HCT116 (cell line): ENCODE results near the gene SPPL2B. TPM values are rescaled to one million over a fixed set of nuclear protein-coding genes. Genes with fewer than 3 reads are reported as not detected.

Experiments used
- ATAC-seq: fragments of 200-7000 bp; cut with Tn5 transposase; 2 replicates; pipeline ENCODE4 v1.9.1; 2020; ENCODE audit warnings: mild to moderate bottlenecking, moderate library complexity
- BruUV-seq: library from RNA; stranded (reverse); fragments of 400-500 nt; replicated peaks from 2 replicates; lab custom pipeline; 2021; lab: Mats Ljungman, UMichigan
- CTCF ChIA-PET: fragments of 300-600 bp; sonication (Branson Sonifier 250); formaldehyde crosslinking; loops from one replicate; lab custom pipeline; 2021; ENCODE audit warnings: antibody characterized with exemption; lab: Charles Lee
- POLR2A ChIA-PET: fragments of 300-600, 350-600 bp; sonication (Branson Sonifier 250); formaldehyde crosslinking; loops from one replicate; lab custom pipeline; 2021; ENCODE audit warnings: antibody characterized with exemption; lab: Charles Lee
- RAD21 ChIA-PET, 2 experiments: fragments of 300-600 bp; sonication (Branson Sonifier 250); formaldehyde crosslinking; loops; one replicate each; lab custom pipeline; 2023; ENCODE audit warnings: low total read pairs in 2 of 2; ENCODE audit not compliant: uncharacterized antibody in 2 of 2, unreplicated experiment in 2 of 2, low non-redundant PET in 1 of 2; lab: Charles Lee
- DNase-seq: peaks from one replicate; pipeline ENCODE4 v3.0.0-alpha.2; 2010; ENCODE audit warnings: low read depth, low spot score
- H2AFZ ChIP-seq: fragments of 200-600 bp; shearing (Covaris generic), sonication (generic); 2 replicates; pipeline ENCODE4 v1.6.1; 2017; ENCODE audit warnings: low read depth, mixed run types, mixed read lengths, antibody characterized with exemption, low read length; ENCODE audit not compliant: poor library complexity, severe bottlenecking
- H3K27ac ChIP-seq: 2 replicates; pipeline ENCODE4 v1.5.1; 2012; ENCODE audit warnings: low read depth, low read length
- H3K27me3 ChIP-seq: fragments of 200-600 bp; sonication (generic); 2 replicates; pipeline ENCODE4 v1.6.1; 2016; ENCODE audit warnings: mixed run types, low read length, mixed read lengths; ENCODE audit not compliant: insufficient read depth
- H3K36me3 ChIP-seq, 2 experiments: fragments of 200-500 bp in 1 of 2; fragments of 200-600 bp in 1 of 2; sonication (Bioruptor generic) in 1 of 2; sonication (generic) in 1 of 2; 2 replicates each; pipeline versions ENCODE4 v1.5.1 to v1.6.1; 2014 to 2016; ENCODE audit warnings: low read length in 2 of 2, inconsistent platforms in 1 of 2, mixed read lengths in 1 of 2, mixed run types in 1 of 2; ENCODE audit not compliant: insufficient read depth in 2 of 2, control insufficient read depth in 1 of 2
- H3K4me1 ChIP-seq, 2 experiments: fragments of 200-600 bp in 1 of 2; sonication (generic) in 1 of 2; 2 replicates each; pipeline versions ENCODE4 v1.5.1 to v1.6.1; 2012 to 2017; ENCODE audit warnings: low read length in 2 of 2, inconsistent platforms in 1 of 2, mild to moderate bottlenecking in 1 of 2, mixed read lengths in 1 of 2, mixed run types in 1 of 2, moderate library complexity in 1 of 2; ENCODE audit not compliant: insufficient read depth in 2 of 2, control insufficient read depth in 1 of 2
- H3K4me2 ChIP-seq: fragments of 200-600 bp; sonication (generic); 2 replicates; pipeline ENCODE4 v1.6.1; 2017; ENCODE audit warnings: mixed run types, low read length, mixed read lengths
- H3K4me3 ChIP-seq, 2 experiments: fragments of 200-600 bp in 1 of 2; sonication (generic) in 1 of 2; replicated peaks in 1 of 2; 2 replicates each; pipeline ENCODE4 v1.5.1; 2011 to 2016; ENCODE audit warnings: low read length in 2 of 2, control low read depth in 1 of 2, low read depth in 1 of 2, mild to moderate bottlenecking in 1 of 2, mixed read lengths in 1 of 2, mixed run types in 1 of 2
- H3K79me2 ChIP-seq: fragments of 200-600 bp; sonication (generic); 2 replicates; pipeline ENCODE4 v1.6.1; 2017; ENCODE audit warnings: mild to moderate bottlenecking, mixed run types, low read length, moderate library complexity, mixed read lengths; ENCODE audit not compliant: insufficient read depth
- H3K9ac ChIP-seq: fragments of 200-600 bp; sonication (generic); 2 replicates; pipeline ENCODE4 v1.6.1; 2016; ENCODE audit warnings: low read length, mixed read lengths
- H3K9me2 ChIP-seq: fragments of 200-600 bp; sonication (generic), shearing (Covaris generic); 2 replicates; pipeline ENCODE4 v1.6.1; 2017; ENCODE audit warnings: mixed run types, mild to moderate bottlenecking, moderate library complexity; ENCODE audit not compliant: insufficient read depth
- H3K9me3 ChIP-seq, 2 experiments: fragments of 200-500 bp in 1 of 2; fragments of 200-600 bp in 1 of 2; sonication (Bioruptor generic) in 1 of 2; sonication (generic) in 1 of 2; 2 replicates each; pipeline ENCODE4 v1.6.1; 2014 to 2017; ENCODE audit warnings: low read length in 2 of 2, mixed read lengths in 2 of 2, inconsistent platforms in 1 of 2, low read depth in 1 of 2, mild to moderate bottlenecking in 1 of 2, mixed run types in 1 of 2, moderate library complexity in 1 of 2; ENCODE audit not compliant: control insufficient read depth in 1 of 2, insufficient read depth in 1 of 2
- H4K20me1 ChIP-seq: fragments of 200-600 bp; sonication (generic), shearing (Covaris generic); 2 replicates; pipeline ENCODE4 v1.6.1; 2017; ENCODE audit warnings: mixed run types, mild to moderate bottlenecking, moderate library complexity; ENCODE audit not compliant: insufficient read depth
- EGR1 ChIP-seq: IDR thresholded peaks from 2 replicates; pipeline ENCODE4 v1.6.1; 2012; ENCODE audit warnings: low read depth
- ELF1 ChIP-seq: IDR thresholded peaks from 2 replicates; pipeline ENCODE4 v1.6.1; 2012; ENCODE audit warnings: low read depth, borderline replicate concordance
- EZH2 ChIP-seq: fragments of 200-600 bp; sonication (generic); IDR thresholded peaks from 2 replicates; pipeline ENCODE4 v1.6.1; 2017; ENCODE audit warnings: antibody characterized with exemption, mixed run types
- FOSL1 ChIP-seq: IDR thresholded peaks from 2 replicates; pipeline ENCODE4 v1.6.1; 2012; ENCODE audit warnings: low read depth
- RAD21 ChIP-seq: IDR thresholded peaks from 2 replicates; pipeline ENCODE4 v1.6.1; 2012; ENCODE audit warnings: low read depth, mild to moderate bottlenecking
- SP1 ChIP-seq: IDR thresholded peaks from 2 replicates; pipeline ENCODE4 v1.6.1; 2012; ENCODE audit warnings: low read depth
- SRF ChIP-seq: IDR thresholded peaks from 2 replicates; pipeline ENCODE4 v1.6.1; 2012; ENCODE audit warnings: low read depth
- TCF7L2 ChIP-seq: IDR thresholded peaks from 2 replicates; pipeline ENCODE4 v1.7.0; 2011; ENCODE audit warnings: borderline replicate concordance, inconsistent platforms; ENCODE audit not compliant: insufficient read depth, insufficient read length; ENCODE audit errors: extremely low read depth
- YY1 ChIP-seq: IDR thresholded peaks from 2 replicates; pipeline ENCODE4 v1.6.1; 2011; ENCODE audit warnings: low read length, low read depth, moderate library complexity, mild to moderate bottlenecking; ENCODE audit not compliant: insufficient replicate concordance; ENCODE audit errors: extremely low read depth
- intact Hi-C: fragments of 100-400 bp; cut with micrococcal nuclease; formaldehyde crosslinking; loops from 2 replicates; pipeline ENCODE4 v1.10.0; 2022
- total RNA-seq: library from RNA; stranded (reverse); gene quantifications from one replicate; pipeline ENCODE4 v1.2.1, GENCODE V29; 2021; ENCODE audit not compliant: unreplicated experiment
- TF ChIP-seq, protein P1 (sequence below): IDR thresholded peaks from 2 replicates; pipeline ENCODE4 v1.6.1; 2012
- TF ChIP-seq, protein P2 (sequence below): IDR thresholded peaks from 2 replicates; pipeline ENCODE4 v1.6.1; 2012; ENCODE audit warnings: low read depth

SPPL2B gene
- total RNA-seq, 1 experiment from 2014 or later: 83.1 TPM

DNA sequence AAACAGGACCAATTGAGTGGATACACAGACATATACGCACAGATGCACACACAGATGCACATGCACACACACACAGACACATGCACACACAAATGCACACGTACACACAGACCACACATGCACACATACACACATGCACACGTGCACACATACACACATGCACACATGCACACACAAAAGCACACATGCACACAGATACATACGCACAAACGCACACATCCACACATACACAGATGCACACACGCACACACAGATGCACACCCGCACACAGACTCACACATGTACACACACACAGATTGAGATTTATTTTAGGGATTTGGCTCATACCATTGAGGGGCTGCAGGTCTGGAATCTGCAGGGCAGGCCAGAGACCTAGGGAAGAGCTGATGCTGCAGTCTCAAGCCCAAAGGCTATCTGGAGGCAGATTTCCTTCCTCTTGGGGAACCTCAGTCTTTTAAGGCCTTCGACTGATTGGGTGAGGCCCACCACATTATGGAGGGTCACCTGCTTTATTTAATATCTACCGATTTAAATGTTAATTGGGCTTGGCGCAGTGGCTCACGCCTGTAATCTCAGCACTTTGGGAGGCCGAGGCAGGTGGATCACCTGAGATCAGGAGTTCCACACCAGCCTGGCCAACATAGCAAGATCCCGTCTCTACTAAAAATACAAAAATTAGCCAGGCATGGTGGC lies 54.2 kb downstream of the SPPL2B start:
- Histone ChIP-seq H3K4me2 (no peak overlapping the region), H3K4me3 (no peak overlapping the region), H3K9me2 (no peaks in the 10 kb centered on the region), H3K4me1 (peaks cover 18 to 31% of the 10 kb centered on the region in 2 experiments), H3K79me2 (no peaks in the 10 kb centered on the region), H3K27ac (no peak overlapping the region), H3K9me3 (peaks cover 4 to 9% of the 10 kb centered on the region in 2 experiments; a peak in 2 of 4 replicates), H2AFZ (no peak overlapping the region), H4K20me1 (no peaks in the 10 kb centered on the region), H3K27me3 (no peaks in the 10 kb centered on the region), H3K9ac (no peak overlapping the region), H3K36me3 (no peaks in the 10 kb centered on the region)
- RAD21 ChIA-PET: no interaction called here
- POLR2A ChIA-PET: no interaction called here
- ATAC-seq (no peak), DNase-seq (no peak)
- intact Hi-C loops: loop anchor here (10.0 kb wide), 1 partner anchor 228 kb away; the partner anchor contains the start of gene AP3D1
- no TSS peak for BruUV-seq
- CTCF ChIA-PET: no interaction called here
- TF ChIP-seq EGR1: no peak
- no peak for TF ChIP-seq EZH2
- TF ChIP-seq, protein P1, sequence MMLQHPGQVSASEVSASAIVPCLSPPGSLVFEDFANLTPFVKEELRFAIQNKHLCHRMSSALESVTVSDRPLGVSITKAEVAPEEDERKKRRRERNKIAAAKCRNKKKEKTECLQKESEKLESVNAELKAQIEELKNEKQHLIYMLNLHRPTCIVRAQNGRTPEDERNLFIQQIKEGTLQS: no peak
- no peak for TF ChIP-seq SRF
- no peak for TF ChIP-seq SP1
- no peak for TF ChIP-seq FOSL1
- TF ChIP-seq TCF7L2: no peak

DNA sequence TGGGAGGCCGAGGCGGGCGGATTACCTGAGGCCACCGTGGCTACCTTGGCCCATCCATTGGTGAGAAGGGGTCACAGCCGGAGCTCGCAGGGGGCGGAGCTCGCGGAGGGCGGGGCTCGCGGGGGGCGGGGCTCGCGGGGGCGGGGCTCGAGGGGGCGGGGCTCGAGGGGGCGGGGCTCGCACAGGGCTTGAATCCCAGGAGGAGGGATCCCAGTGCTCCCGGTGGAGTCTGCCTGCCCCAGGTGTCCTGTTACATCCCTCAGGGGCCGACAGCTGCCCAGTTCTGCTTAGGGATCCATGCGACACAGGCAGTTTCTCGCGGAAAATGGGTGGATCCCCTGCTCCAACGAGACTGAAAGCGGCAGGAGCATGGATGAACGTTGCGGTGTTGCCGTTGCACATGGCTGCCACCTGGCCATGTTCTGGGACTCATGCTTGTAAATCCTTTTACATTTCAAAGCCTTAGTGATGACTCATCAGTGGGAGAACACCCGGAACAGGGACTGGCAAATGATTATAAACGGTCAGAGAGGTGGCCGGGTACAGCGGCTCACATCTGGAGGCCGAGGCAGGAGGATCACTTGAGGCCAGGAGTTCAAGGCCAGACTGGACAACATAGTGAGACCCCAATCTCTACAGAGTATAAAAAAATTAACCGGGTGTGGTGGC lies 56.7 kb downstream of the SPPL2B start:
- H3K27me3 ChIP-seq: no peaks in the 10 kb centered on the region
- peak overlapping the region; percentile 66 for H2AFZ ChIP-seq
- H3K36me3 ChIP-seq: no peaks in the 10 kb centered on the region
- DNase-seq (peak; percentile 97), ATAC-seq (peak; percentile 94)
- ChIA-PET POLR2A (interaction anchor here (0.6 to 1.6 kb wide), 8 partner anchors 19 to 338 kb away, joined by 3 to 7 read pairs (median 4); partner anchors contain the start of genes GADD45B and LSM7), RAD21 (interaction anchor here (0.6 to 0.8 kb wide), 3 partner anchors 56 to 211 kb away, joined by 3 to 6 read pairs (median 4); no protein-coding TSS in a partner anchor), CTCF (interaction anchor here (0.9 to 2.0 kb wide), 5 partner anchors 57 to 229 kb away, joined by 3 to 6 read pairs (median 5); partner anchors contain the start of genes LSM7 and PLEKHJ1)
- intact Hi-C loops: loop anchor here (10.0 kb wide), 1 partner anchor 230 kb away; the partner anchor contains the start of gene AP3D1
- H3K4me3 ChIP-seq: peak overlapping the region; percentile 30 to 40
- peak overlapping the region; percentile 86 for H3K4me2 ChIP-seq
- BruUV-seq: no TSS peak
- no peaks in the 10 kb centered on the region for H4K20me1 ChIP-seq
- peak overlapping the region; percentile 62 for H3K9ac ChIP-seq
- no peaks in the 10 kb centered on the region for H3K79me2 ChIP-seq
- H3K27ac ChIP-seq: peak overlapping the region; percentile 81
- H3K9me3 ChIP-seq: peaks cover 4 to 6% of the 10 kb centered on the region in 2 experiments; a peak in 2 of 4 replicates
- H3K9me2 ChIP-seq: no peaks in the 10 kb centered on the region
- H3K4me1 ChIP-seq: peaks cover 18 to 32% of the 10 kb centered on the region in 2 experiments
- no peak for TF ChIP-seq RAD21
- TF ChIP-seq YY1: peak; percentile 82
- TF ChIP-seq, protein P2, sequence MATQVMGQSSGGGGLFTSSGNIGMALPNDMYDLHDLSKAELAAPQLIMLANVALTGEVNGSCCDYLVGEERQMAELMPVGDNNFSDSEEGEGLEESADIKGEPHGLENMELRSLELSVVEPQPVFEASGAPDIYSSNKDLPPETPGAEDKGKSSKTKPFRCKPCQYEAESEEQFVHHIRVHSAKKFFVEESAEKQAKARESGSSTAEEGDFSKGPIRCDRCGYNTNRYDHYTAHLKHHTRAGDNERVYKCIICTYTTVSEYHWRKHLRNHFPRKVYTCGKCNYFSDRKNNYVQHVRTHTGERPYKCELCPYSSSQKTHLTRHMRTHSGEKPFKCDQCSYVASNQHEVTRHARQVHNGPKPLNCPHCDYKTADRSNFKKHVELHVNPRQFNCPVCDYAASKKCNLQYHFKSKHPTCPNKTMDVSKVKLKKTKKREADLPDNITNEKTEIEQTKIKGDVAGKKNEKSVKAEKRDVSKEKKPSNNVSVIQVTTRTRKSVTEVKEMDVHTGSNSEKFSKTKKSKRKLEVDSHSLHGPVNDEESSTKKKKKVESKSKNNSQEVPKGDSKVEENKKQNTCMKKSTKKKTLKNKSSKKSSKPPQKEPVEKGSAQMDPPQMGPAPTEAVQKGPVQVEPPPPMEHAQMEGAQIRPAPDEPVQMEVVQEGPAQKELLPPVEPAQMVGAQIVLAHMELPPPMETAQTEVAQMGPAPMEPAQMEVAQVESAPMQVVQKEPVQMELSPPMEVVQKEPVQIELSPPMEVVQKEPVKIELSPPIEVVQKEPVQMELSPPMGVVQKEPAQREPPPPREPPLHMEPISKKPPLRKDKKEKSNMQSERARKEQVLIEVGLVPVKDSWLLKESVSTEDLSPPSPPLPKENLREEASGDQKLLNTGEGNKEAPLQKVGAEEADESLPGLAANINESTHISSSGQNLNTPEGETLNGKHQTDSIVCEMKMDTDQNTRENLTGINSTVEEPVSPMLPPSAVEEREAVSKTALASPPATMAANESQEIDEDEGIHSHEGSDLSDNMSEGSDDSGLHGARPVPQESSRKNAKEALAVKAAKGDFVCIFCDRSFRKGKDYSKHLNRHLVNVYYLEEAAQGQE: no peak
- peak; percentile 78 for TF ChIP-seq FOSL1
- TF ChIP-seq ELF1: no peak; the same call in 1 of the 2 replicates
- TF ChIP-seq TCF7L2: peak; percentile 58
